Left ventricle myocardium superior (tissue), 1 donor: Measurements from ENCODE around the gene MPPED1. TPM values are rescaled to one million over a fixed set of nuclear protein-coding genes. Genes with fewer than 3 reads are reported as not detected.

Source experiments
- ATAC-seq: fragments of 200-7000 bp; cut with Tn5 transposase; one replicate; pipeline ENCODE4 v1.9.1; 2020; ENCODE audit warnings: mild to moderate bottlenecking, moderate library complexity
- DNase-seq: peaks from one replicate; pipeline ENCODE4 v3.0.0-alpha.2; 2020
- intact Hi-C: fragments of 100-400 bp; cut with micrococcal nuclease; formaldehyde crosslinking; loops from one replicate; pipeline ENCODE4 v1.11.0; 2022
- total RNA-seq: library from RNA; stranded (reverse); fragmentation: NEBNext Ultra II Directional; extraction: Animal tissue kit (Norgen Biotek cat#: 25700); gene quantifications from one replicate; pipeline ENCODE4 v1.2.1, GENCODE V29; 2021
- donor health status: DM: no; HTN: yes; CAD: no; lungs with severe emphysema.

The MPPED1 gene
- total RNA-seq, 1 donor from 2014 or later: not detected

GRCh38 chr22:43526117-43526655 lies 114.4 kb downstream of the MPPED1 start:
- no peak for ATAC-seq
- no peak for DNase-seq
- intact Hi-C loops: no loop called here

- intact Hi-C loops: no loop called here
- no peak for ATAC-seq
- no peak for DNase-seq
These were observed 115.1 kb downstream of the MPPED1 start for GRCh38 chr22:43526946-43527345.

GRCh38 chr22:43528601-43529360 lies 117.0 kb downstream of the MPPED1 start:
- intact Hi-C loops: no loop called here
- no peak for ATAC-seq

GRCh38 chr22:43529461-43529860 lies 117.6 kb downstream of the MPPED1 start:
- ATAC-seq (no peak), DNase-seq (no peak)
- intact Hi-C loops: no loop called here

More at GRCh38 chr22:43528601-43529360, 117.0 kb downstream of the MPPED1 start:
- DNase-seq: no peak

- intact Hi-C loops: no loop called here
- DNase-seq (no peak), ATAC-seq (no peak)
These were observed 118.1 kb downstream of the MPPED1 start for GRCh38 chr22:43529934-43530333.

- no peak for DNase-seq
These were observed 118.8 kb downstream of the MPPED1 start for GRCh38 chr22:43530349-43531201.

GRCh38 chr22:43531651-43532050 lies 119.8 kb downstream of the MPPED1 start:
- intact Hi-C loops: no loop called here
- no peak for ATAC-seq
- no peak for DNase-seq

More at GRCh38 chr22:43530349-43531201, 118.8 kb downstream of the MPPED1 start:
- intact Hi-C loops: no loop called here
- no peak for ATAC-seq

- no peak for DNase-seq
- ATAC-seq: no peak
- intact Hi-C loops: no loop called here
These were observed 120.7 kb downstream of the MPPED1 start for GRCh38 chr22:43532301-43533155.

GRCh38 chr22:43533156-43533530 lies 121.3 kb downstream of the MPPED1 start:
- intact Hi-C loops: no loop called here
- ATAC-seq: no peak
- DNase-seq: no peak

GRCh38 chr22:43533656-43534428 lies 122.0 kb downstream of the MPPED1 start:
- ATAC-seq (no peak), DNase-seq (no peak)
- intact Hi-C loops: no loop called here

- ATAC-seq (no peak), DNase-seq (no peak)
- intact Hi-C loops: no loop called here
These were observed 123.1 kb downstream of the MPPED1 start for GRCh38 chr22:43534916-43535315.

- ATAC-seq: no peak
- no peak for DNase-seq
- intact Hi-C loops: no loop called here
These were observed 123.5 kb downstream of the MPPED1 start for GRCh38 chr22:43535336-43535735.

GRCh38 chr22:43535741-43536140 lies 123.9 kb downstream of the MPPED1 start:
- ATAC-seq (no peak), DNase-seq (no peak)
- intact Hi-C loops: no loop called here

GRCh38 chr22:43537019-43537585 lies 125.3 kb downstream of the MPPED1 start:
- no peak for ATAC-seq
- intact Hi-C loops: no loop called here
- DNase-seq: no peak

GRCh38 chr22:43539572-43540528 lies 128.0 kb downstream of the MPPED1 start:
- ATAC-seq: no peak
- intact Hi-C loops: no loop called here
- DNase-seq: no peak

GRCh38 chr22:43540529-43540923 lies 128.7 kb downstream of the MPPED1 start:
- ATAC-seq: no peak
- intact Hi-C loops: no loop called here

GRCh38 chr22:43541022-43541421 lies 129.2 kb downstream of the MPPED1 start:
- no peak for ATAC-seq
- no peak for DNase-seq
- intact Hi-C loops: no loop called here

More at GRCh38 chr22:43540529-43540923, 128.7 kb downstream of the MPPED1 start:
- no peak for DNase-seq
